ENCODE measurements around the gene YPEL1. TPM values are rescaled to one million over a fixed set of nuclear protein-coding genes. Genes with fewer than 3 reads are reported as not detected.

Gene YPEL1
- total and polyA plus RNA-seq, 8 donors = 2.4 to 20.9 (median 18.3) TPM

DNA sequence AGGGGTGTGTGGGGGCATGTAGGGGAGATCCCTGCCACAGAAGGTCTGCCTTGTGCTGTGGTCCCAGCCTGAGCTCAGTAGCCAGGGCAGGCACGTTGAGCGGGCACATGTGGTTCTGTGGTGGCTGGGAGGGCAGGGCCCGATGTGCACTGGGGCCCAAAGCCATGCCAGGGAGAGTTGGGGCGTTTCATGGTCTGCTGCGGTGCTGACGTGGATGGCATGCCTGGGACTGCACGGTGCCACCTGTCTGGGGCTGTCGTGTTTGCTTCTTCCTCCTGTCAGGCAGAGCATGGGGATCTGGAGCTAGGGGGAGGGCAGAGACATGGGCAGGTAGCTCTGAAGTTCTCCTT is 50.5 kb downstream of the YPEL1 start:
- H3K9me3 ChIP-seq = no peaks in the 10 kb centered on the region
- no peak for ATAC-seq
- no peak overlapping the region for H3K27ac ChIP-seq
- TF ChIP-seq, protein P1, sequence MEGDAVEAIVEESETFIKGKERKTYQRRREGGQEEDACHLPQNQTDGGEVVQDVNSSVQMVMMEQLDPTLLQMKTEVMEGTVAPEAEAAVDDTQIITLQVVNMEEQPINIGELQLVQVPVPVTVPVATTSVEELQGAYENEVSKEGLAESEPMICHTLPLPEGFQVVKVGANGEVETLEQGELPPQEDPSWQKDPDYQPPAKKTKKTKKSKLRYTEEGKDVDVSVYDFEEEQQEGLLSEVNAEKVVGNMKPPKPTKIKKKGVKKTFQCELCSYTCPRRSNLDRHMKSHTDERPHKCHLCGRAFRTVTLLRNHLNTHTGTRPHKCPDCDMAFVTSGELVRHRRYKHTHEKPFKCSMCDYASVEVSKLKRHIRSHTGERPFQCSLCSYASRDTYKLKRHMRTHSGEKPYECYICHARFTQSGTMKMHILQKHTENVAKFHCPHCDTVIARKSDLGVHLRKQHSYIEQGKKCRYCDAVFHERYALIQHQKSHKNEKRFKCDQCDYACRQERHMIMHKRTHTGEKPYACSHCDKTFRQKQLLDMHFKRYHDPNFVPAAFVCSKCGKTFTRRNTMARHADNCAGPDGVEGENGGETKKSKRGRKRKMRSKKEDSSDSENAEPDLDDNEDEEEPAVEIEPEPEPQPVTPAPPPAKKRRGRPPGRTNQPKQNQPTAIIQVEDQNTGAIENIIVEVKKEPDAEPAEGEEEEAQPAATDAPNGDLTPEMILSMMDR (IDR thresholded peaks at IDR 0.05) = no peak
- peaks cover 0 to 95% of the 10 kb centered on the region in 2 donors for H3K36me3 ChIP-seq
- DNase-seq = no peak
- intact Hi-C loops (cut with DNase I) = no loop called here
- no peaks in the 10 kb centered on the region for H3K4me1 ChIP-seq
- H3K4me3 ChIP-seq = no peak overlapping the region
- H3K27me3 ChIP-seq = no peaks in the 10 kb centered on the region

- H3K27ac ChIP-seq = no peak overlapping the region
- ATAC-seq = no peak
- intact Hi-C loops (cut with DNase I) = no loop called here
- no peaks in the 10 kb centered on the region for H3K9me3 ChIP-seq
- no peak for DNase-seq
- peaks cover 0 to 90% of the 10 kb centered on the region in 2 donors for H3K36me3 ChIP-seq
- H3K27me3 ChIP-seq = no peaks in the 10 kb centered on the region
- H3K4me3 ChIP-seq = no peak overlapping the region
- H3K4me1 ChIP-seq = no peaks in the 10 kb centered on the region
- TF ChIP-seq, protein P1 (IDR thresholded peaks at IDR 0.05) = no peak
These were observed 51.0 kb downstream of the YPEL1 start for GRCh38 chr22:21684492-21685163.

- H3K36me3 ChIP-seq = peaks cover 0 to 79% of the 10 kb centered on the region in 2 donors
- H3K27me3 ChIP-seq = no peaks in the 10 kb centered on the region
- intact Hi-C loops (cut with DNase I) = no loop called here
These were observed 52.2 kb downstream of the YPEL1 start for GRCh38 chr22:21683401-21683811.

DNA sequence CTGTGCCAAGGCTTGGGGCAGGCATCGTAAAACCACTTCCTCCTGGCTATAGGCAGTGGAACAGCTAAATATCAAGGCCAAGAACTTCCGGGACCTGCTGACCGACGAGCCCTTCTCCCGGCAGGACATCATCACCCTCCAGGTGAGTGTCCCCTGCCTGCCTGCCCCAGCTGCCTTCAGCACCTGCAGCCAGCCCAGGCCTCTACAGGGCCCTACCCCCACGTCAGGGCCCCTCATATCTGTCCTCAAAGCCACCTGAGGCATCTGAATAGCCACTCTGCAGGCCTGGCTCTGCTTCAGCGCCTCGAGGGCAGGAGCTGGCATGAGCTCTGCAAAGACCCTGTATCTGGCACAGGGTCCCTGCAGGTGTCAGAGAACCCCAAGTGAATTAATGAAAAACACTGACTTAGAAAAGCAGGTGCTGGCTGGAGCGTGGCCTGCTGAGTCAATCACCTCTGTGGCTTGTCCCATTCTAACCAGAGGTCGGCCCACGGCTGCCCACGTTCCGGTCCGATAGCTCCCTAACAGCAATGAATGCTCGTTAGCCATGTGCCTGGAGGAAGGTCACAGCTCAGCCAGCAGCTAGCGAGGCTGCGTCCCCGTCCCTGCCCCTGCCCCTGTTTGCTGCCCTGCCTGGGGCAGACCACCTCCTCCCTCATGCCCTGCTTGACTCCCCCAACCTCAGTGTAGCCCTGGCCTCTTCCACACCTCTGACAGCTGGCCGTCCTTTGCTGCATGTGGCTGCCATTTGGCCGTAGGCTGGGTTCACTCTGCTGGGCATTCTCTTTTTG is 53.0 kb downstream of the YPEL1 start:
- Histone ChIP-seq H3K4me3 (no peak overlapping the region), H3K27ac (no peak overlapping the region), H3K4me1 (no peaks in the 10 kb centered on the region), H3K36me3 (peaks cover 0 to 79% of the 10 kb centered on the region in 2 donors), H3K27me3 (no peaks in the 10 kb centered on the region), H3K9me3 (no peaks in the 10 kb centered on the region)
- intact Hi-C loops (cut with DNase I) = no loop called here
- ATAC-seq = no peak
- DNase-seq = no peak
- TF ChIP-seq, protein P1 (IDR thresholded peaks at IDR 0.05) = no peak

More at GRCh38 chr22:21683401-21683811, 52.2 kb downstream of the YPEL1 start:
- no peaks in the 10 kb centered on the region for H3K4me1 ChIP-seq
- no peak for DNase-seq
- no peak overlapping the region for H3K4me3 ChIP-seq
- no peaks in the 10 kb centered on the region for H3K9me3 ChIP-seq
- ATAC-seq = no peak
- TF ChIP-seq, protein P1 (IDR thresholded peaks at IDR 0.05) = no peak
- H3K27ac ChIP-seq = no peak overlapping the region

Measured in left lung (tissue), 10 donors.